Measurements from ENCODE around the gene ASH1L.

The ASH1L gene

GRCh38 chr1:155324717-155325602 is 237.6 kb downstream of the ASH1L start:
- Mint-ChIP-seq H3K36me3 (no peaks in the 10 kb centered on the region), H3K9me3 (ENCODE audit: low read depth) (no peaks in the 10 kb centered on the region), H3K27me3 (no peaks in the 10 kb centered on the region), H3K27ac (no peak overlapping the region), H3K4me1 (ENCODE audit: low read depth) (peaks cover 27% of the 10 kb centered on the region), H3K4me3 (peak overlapping the region; percentile 84)

GRCh38 chr1:155324037-155324716 is 238.4 kb downstream of the ASH1L start:
- Mint-ChIP-seq H3K9me3 (ENCODE audit: low read depth) (no peaks in the 10 kb centered on the region), H3K27me3 (no peaks in the 10 kb centered on the region), H3K4me3 (peak overlapping the region; percentile 84), H3K4me1 (ENCODE audit: low read depth) (peaks cover 30% of the 10 kb centered on the region), H3K36me3 (no peaks in the 10 kb centered on the region), H3K27ac (peak overlapping the region; percentile 54)

DNA sequence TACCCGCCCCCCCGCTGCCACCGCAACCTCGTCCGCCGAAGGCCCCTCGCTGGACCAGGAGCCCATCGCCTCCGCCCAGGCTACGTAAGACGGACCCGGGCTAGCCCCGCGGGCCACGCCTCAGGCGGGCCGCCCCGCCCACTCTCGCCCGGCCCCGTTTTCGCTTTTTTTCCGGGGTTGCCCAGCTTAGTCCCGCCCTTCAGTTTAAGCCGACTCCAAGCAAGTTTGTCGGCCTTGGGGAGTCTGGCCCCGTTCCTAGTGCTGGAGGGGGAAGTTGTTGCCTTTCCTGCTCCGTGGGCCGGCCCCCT is 238.9 kb downstream of the ASH1L start:
- no peaks in the 10 kb centered on the region for H3K36me3 Mint-ChIP-seq
- no peak overlapping the region for H3K27ac Mint-ChIP-seq
- no peaks in the 10 kb centered on the region for H3K27me3 Mint-ChIP-seq
- peak overlapping the region; percentile 84 for H3K4me3 Mint-ChIP-seq
- peaks cover 33% of the 10 kb centered on the region for H3K4me1 Mint-ChIP-seq (ENCODE audit: low read depth)
- no peaks in the 10 kb centered on the region for H3K9me3 Mint-ChIP-seq (ENCODE audit: low read depth)

GRCh38 chr1:155322953-155323728 is 239.5 kb downstream of the ASH1L start:
- H3K4me3 Mint-ChIP-seq: peak overlapping the region; percentile 84
- no peaks in the 10 kb centered on the region for H3K9me3 Mint-ChIP-seq (ENCODE audit: low read depth)
- peaks cover 33% of the 10 kb centered on the region for H3K4me1 Mint-ChIP-seq (ENCODE audit: low read depth)
- H3K36me3 Mint-ChIP-seq: no peaks in the 10 kb centered on the region
- no peaks in the 10 kb centered on the region for H3K27me3 Mint-ChIP-seq
- H3K27ac Mint-ChIP-seq: no peak overlapping the region

GRCh38 chr1:155322571-155322952 is 240.0 kb downstream of the ASH1L start:
- H3K36me3 Mint-ChIP-seq: no peaks in the 10 kb centered on the region
- no peaks in the 10 kb centered on the region for H3K9me3 Mint-ChIP-seq (ENCODE audit: low read depth)
- H3K27me3 Mint-ChIP-seq: no peaks in the 10 kb centered on the region
- no peak overlapping the region for H3K27ac Mint-ChIP-seq
- peak overlapping the region; percentile 78 for H3K4me3 Mint-ChIP-seq
- peaks cover 33% of the 10 kb centered on the region for H3K4me1 Mint-ChIP-seq (ENCODE audit: low read depth)

DNA sequence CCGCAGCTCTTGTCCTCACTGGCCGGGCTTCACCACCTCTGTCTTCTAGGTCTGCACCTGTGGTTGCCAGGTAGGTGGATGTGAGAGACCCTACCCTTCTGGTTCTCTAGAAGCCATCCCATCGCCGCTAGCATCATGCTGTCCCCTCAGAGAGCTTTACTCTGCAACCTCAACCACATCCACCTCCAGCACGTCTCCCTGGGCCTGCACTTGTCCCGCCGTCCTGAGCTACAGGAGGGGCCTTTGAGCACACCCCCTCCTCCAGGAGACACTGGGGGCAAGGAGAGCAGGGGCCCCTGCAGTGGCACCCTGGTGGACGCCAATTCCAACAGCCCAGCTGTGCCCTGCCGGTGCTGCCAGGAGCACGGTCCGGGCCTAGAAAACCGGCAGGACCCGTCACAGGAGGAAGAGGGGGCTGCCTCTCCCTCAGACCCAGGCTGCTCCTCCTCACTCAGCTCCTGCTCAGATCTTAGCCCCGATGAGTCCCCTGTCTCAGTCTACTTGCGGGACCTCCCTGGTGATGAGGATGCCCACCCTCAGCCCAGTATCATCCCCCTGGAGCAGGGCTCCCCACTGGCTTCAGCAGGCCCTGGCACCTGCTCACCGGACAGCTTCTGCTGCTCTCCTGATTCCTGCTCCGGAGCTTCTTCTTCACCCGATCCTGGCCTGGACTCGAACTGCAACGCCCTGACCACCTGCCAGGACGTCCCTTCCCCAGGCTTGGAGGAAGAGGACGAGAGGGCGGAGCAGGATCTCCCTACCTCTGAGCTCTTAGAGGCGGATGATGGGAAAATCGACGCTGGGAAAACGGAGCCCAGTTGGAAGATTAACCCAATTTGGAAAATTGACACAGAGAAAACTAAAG is 240.7 kb downstream of the ASH1L start:
- Mint-ChIP-seq H3K9me3 (ENCODE audit: low read depth) (no peaks in the 10 kb centered on the region), H3K36me3 (no peaks in the 10 kb centered on the region), H3K4me1 (ENCODE audit: low read depth) (peaks cover 33% of the 10 kb centered on the region), H3K27ac (no peak overlapping the region), H3K4me3 (peak overlapping the region; percentile 78), H3K27me3 (no peaks in the 10 kb centered on the region)

DNA sequence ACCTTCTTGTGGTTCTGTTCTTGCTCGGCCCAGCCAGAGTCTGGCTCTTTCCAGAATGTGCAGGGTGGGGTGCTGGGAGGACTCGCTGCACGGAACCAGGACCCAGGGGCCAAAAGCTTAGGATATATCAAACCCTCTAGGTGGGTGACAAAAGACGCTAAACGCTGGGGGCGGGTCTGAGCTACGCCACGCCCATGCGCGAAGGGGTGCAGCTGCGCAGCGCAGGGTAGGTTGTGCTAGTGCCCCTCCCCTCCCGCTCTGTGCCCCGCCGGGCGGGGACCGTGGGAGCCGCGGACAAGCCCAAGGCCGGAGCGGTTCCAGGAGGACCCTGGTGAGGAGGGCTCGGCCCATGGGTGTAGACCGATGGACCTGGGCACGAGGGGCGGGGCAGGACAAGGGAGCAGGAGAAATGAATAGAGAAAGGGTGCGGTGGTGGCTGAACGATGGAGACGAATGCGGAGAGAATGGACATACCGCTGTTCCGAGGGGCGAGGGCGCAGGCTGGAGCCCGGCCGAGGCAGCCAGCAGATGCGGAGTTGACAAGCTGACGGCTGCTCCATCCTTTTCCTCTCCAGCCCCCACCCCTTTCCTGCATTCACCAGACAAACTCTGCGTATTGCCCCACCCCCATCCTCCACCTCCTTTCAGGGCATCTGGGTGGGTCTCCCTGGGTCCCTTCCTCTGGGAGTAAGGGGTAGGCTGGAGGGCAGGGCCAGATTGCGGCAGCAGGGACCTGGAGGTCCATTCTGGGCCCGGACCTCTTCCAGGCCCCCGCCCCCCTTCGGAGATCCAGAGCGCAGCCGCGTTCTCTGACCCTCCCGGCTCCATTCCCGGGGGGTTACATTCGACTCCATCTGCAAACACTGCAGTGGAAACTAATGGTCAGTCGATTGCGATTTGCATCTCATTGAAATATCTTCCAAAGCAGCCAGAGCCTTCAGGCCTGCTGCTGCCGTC is 241.7 kb downstream of the ASH1L start, which contains the start of gene RUSC1:
TSS of gene RUSC1 (plus strand) at position 234 of the 957 bp plus-strand sequence. CDS start 880 bp downstream, outside the sequence.
- peaks cover 29% of the 10 kb centered on the region for H3K4me1 Mint-ChIP-seq (ENCODE audit: low read depth)
- H3K9me3 Mint-ChIP-seq (ENCODE audit: low read depth): no peaks in the 10 kb centered on the region
- no peaks in the 10 kb centered on the region for H3K27me3 Mint-ChIP-seq
- H3K36me3 Mint-ChIP-seq: no peaks in the 10 kb centered on the region
- H3K27ac Mint-ChIP-seq: no peak within 1 kb of the TSS
- H3K4me3 Mint-ChIP-seq: peak within 1 kb of the TSS; percentile 67

GRCh38 chr1:155320252-155320651 is 242.4 kb downstream of the ASH1L start:
- Mint-ChIP-seq H3K27ac (no peak overlapping the region), H3K36me3 (no peaks in the 10 kb centered on the region), H3K27me3 (no peaks in the 10 kb centered on the region), H3K9me3 (ENCODE audit: low read depth) (no peaks in the 10 kb centered on the region), H3K4me3 (peak overlapping the region; percentile 67), H3K4me1 (ENCODE audit: low read depth) (peaks cover 24% of the 10 kb centered on the region)

- Mint-ChIP-seq H3K27ac (no peak overlapping the region), H3K4me3 (no peak overlapping the region), H3K27me3 (no peaks in the 10 kb centered on the region), H3K36me3 (no peaks in the 10 kb centered on the region), H3K9me3 (ENCODE audit: low read depth) (no peaks in the 10 kb centered on the region), H3K4me1 (ENCODE audit: low read depth) (peaks cover 24% of the 10 kb centered on the region)
Measured at GRCh38 chr1:155319536-155319935, 243.1 kb downstream of the ASH1L start.

DNA sequence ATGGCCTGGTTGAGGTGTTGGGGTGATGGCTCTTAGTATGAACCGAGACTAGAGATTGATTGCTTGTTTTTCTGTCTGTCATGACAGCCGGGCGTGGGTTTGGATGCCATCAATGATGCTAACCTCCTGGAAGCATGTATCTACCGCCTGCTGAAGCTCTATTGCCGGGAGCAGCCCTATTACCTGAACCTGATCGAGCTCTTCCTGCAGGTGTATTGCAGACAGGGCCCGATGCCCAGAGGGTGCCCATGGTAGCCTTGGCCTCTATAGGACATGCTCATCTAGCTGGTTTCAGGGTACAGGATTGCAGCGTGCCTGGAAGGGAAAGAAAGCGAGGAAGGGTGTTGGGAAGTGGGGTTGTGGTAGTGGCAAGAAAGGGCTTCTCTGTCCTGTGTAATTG is 244.5 kb downstream of the ASH1L start:
- peaks cover 24% of the 10 kb centered on the region for H3K4me1 Mint-ChIP-seq (ENCODE audit: low read depth)
- no peak overlapping the region for H3K27ac Mint-ChIP-seq
- no peak overlapping the region for H3K4me3 Mint-ChIP-seq
- no peaks in the 10 kb centered on the region for H3K9me3 Mint-ChIP-seq (ENCODE audit: low read depth)
- H3K27me3 Mint-ChIP-seq: no peaks in the 10 kb centered on the region
- H3K36me3 Mint-ChIP-seq: peaks cover 3% of the 10 kb centered on the region

GRCh38 chr1:155316922-155317321 is 245.7 kb downstream of the ASH1L start:
- H3K4me3 Mint-ChIP-seq: no peak overlapping the region
- H3K9me3 Mint-ChIP-seq (ENCODE audit: low read depth): no peaks in the 10 kb centered on the region
- no peak overlapping the region for H3K27ac Mint-ChIP-seq
- H3K27me3 Mint-ChIP-seq: no peaks in the 10 kb centered on the region
- H3K36me3 Mint-ChIP-seq: peaks cover 3% of the 10 kb centered on the region
- H3K4me1 Mint-ChIP-seq (ENCODE audit: low read depth): peaks cover 21% of the 10 kb centered on the region

- peaks cover 18% of the 10 kb centered on the region for H3K4me1 Mint-ChIP-seq (ENCODE audit: low read depth)
- H3K27ac Mint-ChIP-seq: no peak overlapping the region
- no peaks in the 10 kb centered on the region for H3K27me3 Mint-ChIP-seq
- no peak overlapping the region for H3K4me3 Mint-ChIP-seq
- H3K9me3 Mint-ChIP-seq (ENCODE audit: low read depth): no peaks in the 10 kb centered on the region
- H3K36me3 Mint-ChIP-seq: peaks cover 5% of the 10 kb centered on the region
Measured at GRCh38 chr1:155313261-155313660, 249.3 kb downstream of the ASH1L start.

DNA sequence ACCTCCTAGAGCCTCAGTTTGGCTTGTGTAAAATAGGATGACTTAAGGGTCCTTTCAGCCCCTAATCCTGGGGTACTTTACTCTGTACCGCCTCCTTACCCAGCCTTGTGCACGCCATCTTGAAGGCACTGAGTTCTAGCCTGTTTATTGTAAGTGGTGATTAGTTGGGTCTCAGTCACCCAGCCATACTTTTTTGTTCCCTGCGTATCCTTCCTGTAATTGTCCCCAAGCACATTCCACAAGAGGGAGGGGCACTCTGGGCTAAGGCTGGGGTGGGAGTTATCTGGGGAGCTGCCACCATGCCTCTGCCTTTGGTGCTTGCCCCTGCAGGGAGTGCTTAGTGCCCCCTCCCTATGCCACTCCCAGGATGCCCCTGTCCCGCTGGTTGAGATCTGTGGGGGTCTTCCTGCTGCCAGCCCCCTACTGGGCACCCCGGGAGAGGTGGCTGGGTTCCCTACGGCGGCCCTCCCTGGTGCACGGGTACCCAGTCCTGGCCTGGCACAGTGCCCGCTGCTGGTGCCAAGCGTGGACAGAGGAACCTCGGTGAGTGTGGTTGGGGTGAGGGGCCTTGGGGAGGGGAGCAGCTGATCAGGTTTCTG is 253.1 kb downstream of the ASH1L start:
- Mint-ChIP-seq H3K36me3 (peaks cover 5% of the 10 kb centered on the region), H3K4me1 (ENCODE audit: low read depth) (peaks cover 24% of the 10 kb centered on the region), H3K27ac (peak overlapping the region; percentile 98), H3K9me3 (ENCODE audit: low read depth) (no peaks in the 10 kb centered on the region), H3K4me3 (peak overlapping the region; percentile 98), H3K27me3 (no peaks in the 10 kb centered on the region)

Measured in activated naive CD8-positive, alpha-beta T cell (primary cell).